Tibial artery (tissue), 4 donors: Measurements from ENCODE around the gene NKAIN1.

Experiments used
- DNase-seq, 2 donors: peaks; one replicate each; pipeline ENCODE4 v3.0.0-alpha.2; 2019
- H3K27ac ChIP-seq, 2 donors: fragments of 200-600 bp; sonication (generic) in 1 of 2; 1 replicate in 1 of 2; 2 replicates in 1 of 2; pipeline ENCODE4 v1.5.1; 2018 to 2019; ENCODE audit warnings: mild to moderate bottlenecking in 1 of 2
- H3K27me3 ChIP-seq, 2 donors: fragments of 200-600 bp; sonication (generic) in 1 of 2; one replicate each; pipeline versions ENCODE4 v1.5.1 to v1.6.0; 2016 to 2019
- H3K36me3 ChIP-seq, 3 donors: fragments of 200-600 bp; sonication (generic) in 2 of 3; one replicate each; pipeline ENCODE4 v1.5.1; 2016 to 2019; ENCODE audit warnings: mild to moderate bottlenecking in 2 of 3
- H3K4me1 ChIP-seq, 4 donors: fragments of 200-600 bp; sonication (generic) in 2 of 4; 1 replicate in 3 of 4; 2 replicates in 1 of 4; pipeline ENCODE4 v1.5.1; 2016 to 2019
- H3K4me3 ChIP-seq, 2 donors: fragments of 200-600 bp; sonication (generic) in 1 of 2; 1 replicate in 1 of 2; 2 replicates in 1 of 2; pipeline ENCODE4 v1.5.1; 2018 to 2019; ENCODE audit warnings: mild to moderate bottlenecking in 2 of 2
- H3K9me3 ChIP-seq, 3 donors: fragments of 200-600 bp; sonication (generic) in 1 of 3; one replicate each; pipeline ENCODE4 v1.5.1; 2016 to 2019
- CTCF ChIP-seq, 2 experiments: fragments of 200-600 bp in 1 of 2; fragments of 450-650 bp in 1 of 2; IDR thresholded peaks; one replicate each; pipeline ENCODE4 v1.5.1; 2017 to 2019; ENCODE audit warnings: antibody characterized with exemption in 2 of 2, mild to moderate bottlenecking in 1 of 2, moderate library complexity in 1 of 2
- intact Hi-C: fragments of 100-400 bp; cut with DNase I; formaldehyde crosslinking; loops from one replicate; pipeline ENCODE4 v1.15.0; 2023; ENCODE audit warnings: low total_unique reads

The NKAIN1 gene

GRCh38 chr1:31170486-31170735 lies 69.3 kb downstream of the NKAIN1 start:
- H3K4me3 ChIP-seq, result no peak overlapping the region
- no peak for DNase-seq
- no peak for TF ChIP-seq CTCF (IDR thresholded peaks at IDR 0.05)
- H3K9me3 ChIP-seq, result no peaks in the 10 kb centered on the region
- intact Hi-C loops, result no loop called here
- H3K27ac ChIP-seq, result peak overlapping the region; percentile 63 to 69
- H3K4me1 ChIP-seq, result peaks cover 0 to 18% (median 6%) of the 10 kb centered on the region in 4 donors
- H3K27me3 ChIP-seq, result no peaks in the 10 kb centered on the region
- H3K36me3 ChIP-seq, result no peaks in the 10 kb centered on the region

GRCh38 chr1:31166462-31166861 lies 73.2 kb downstream of the NKAIN1 start:
- intact Hi-C loops, result no loop called here
- DNase-seq, result no peak

GRCh38 chr1:31164291-31164690 lies 75.4 kb downstream of the NKAIN1 start:
- Histone ChIP-seq H3K36me3 (no peaks in the 10 kb centered on the region), H3K9me3 (no peaks in the 10 kb centered on the region), H3K27me3 (no peaks in the 10 kb centered on the region), H3K4me3 (no peak overlapping the region), H3K27ac (no peak overlapping the region), H3K4me1 (peaks cover 0 to 8% (median 0%) of the 10 kb centered on the region in 4 donors)
- DNase-seq, result no peak
- no peak for TF ChIP-seq CTCF (IDR thresholded peaks at IDR 0.05)
- intact Hi-C loops, result no loop called here

More at GRCh38 chr1:31166462-31166861, 73.2 kb downstream of the NKAIN1 start:
- no peak for TF ChIP-seq CTCF (IDR thresholded peaks at IDR 0.05)
- H3K4me3 ChIP-seq, result no peak overlapping the region
- H3K27me3 ChIP-seq, result no peaks in the 10 kb centered on the region
- H3K9me3 ChIP-seq, result no peaks in the 10 kb centered on the region
- H3K4me1 ChIP-seq, result peaks cover 0 to 21% (median 6%) of the 10 kb centered on the region in 4 donors
- no peak overlapping the region for H3K27ac ChIP-seq
- H3K36me3 ChIP-seq, result no peaks in the 10 kb centered on the region

GRCh38 chr1:31163866-31164265 lies 75.8 kb downstream of the NKAIN1 start:
- no peak for DNase-seq
- intact Hi-C loops, result no loop called here
- H3K36me3 ChIP-seq, result no peaks in the 10 kb centered on the region
- H3K27ac ChIP-seq, result no peak overlapping the region
- H3K9me3 ChIP-seq, result no peaks in the 10 kb centered on the region
- no peak overlapping the region for H3K4me3 ChIP-seq
- no peaks in the 10 kb centered on the region for H3K27me3 ChIP-seq
- H3K4me1 ChIP-seq, result peaks cover 0 to 8% (median 0%) of the 10 kb centered on the region in 4 donors
- TF ChIP-seq CTCF (IDR thresholded peaks at IDR 0.05), result no peak

- Histone ChIP-seq H3K4me1 (peaks cover 0 to 8% (median 0%) of the 10 kb centered on the region in 4 donors), H3K36me3 (no peaks in the 10 kb centered on the region), H3K27me3 (no peaks in the 10 kb centered on the region), H3K27ac (no peak overlapping the region), H3K9me3 (no peaks in the 10 kb centered on the region), H3K4me3 (no peak overlapping the region)
- intact Hi-C loops, result no loop called here
- TF ChIP-seq CTCF (IDR thresholded peaks at IDR 0.05), result no peak
- no peak for DNase-seq
Measured at GRCh38 chr1:31161571-31161970, 78.1 kb downstream of the NKAIN1 start.
